Kidney capillary endothelial cell (primary cell): ENCODE results near the gene UBN2.
"Not testable (repeated sequence)": the region's sequence is repeated elsewhere in the genome, so short reads cannot be mapped to it uniquely, and the experiment has no call there.

ENCODE experiments used
- DNase-seq: peaks from one replicate; pipeline ENCODE4 v3.0.0-alpha.2; 2018; ENCODE audit warnings: low spot score

UBN2 gene

GRCh38 chr7:139230774-139231512 lies at the start of gene UBN2:
Gene UBN2, plus strand, starts transcription at chr7:139231237. Its CDS starts 248 bp downstream, at chr7:139231485.
- peak; percentile 97 for DNase-seq

- peak; percentile 8 for DNase-seq
Measured at GRCh38 chr7:139181404-139181803, 49.6 kb upstream of the UBN2 start.

- DNase-seq, result no peak
Measured at GRCh38 chr7:139182363-139182762, 48.7 kb upstream of the UBN2 start.

- no peak for DNase-seq
Measured at GRCh38 chr7:139183251-139183650, 47.8 kb upstream of the UBN2 start.

GRCh38 chr7:139183878-139184338 lies 47.1 kb upstream of the UBN2 start:
- no peak for DNase-seq

- no peak for DNase-seq
Measured at GRCh38 chr7:139186146-139186545, 44.9 kb upstream of the UBN2 start.

GRCh38 chr7:139189357-139189756 lies 41.7 kb upstream of the UBN2 start:
- no peak for DNase-seq

GRCh38 chr7:139192014-139192706 lies 38.9 kb upstream of the UBN2 start:
- DNase-seq, result no peak

- no peak for DNase-seq
Measured at GRCh38 chr7:139200382-139200781, 30.7 kb upstream of the UBN2 start.

- no peak for DNase-seq
Measured at GRCh38 chr7:139203992-139204391, 27.0 kb upstream of the UBN2 start.

GRCh38 chr7:139205843-139206242 lies 25.2 kb upstream of the UBN2 start:
- DNase-seq, result no peak

GRCh38 chr7:139212133-139212532 lies 18.9 kb upstream of the UBN2 start:
- DNase-seq, result no peak

GRCh38 chr7:139213489-139213888 lies 17.5 kb upstream of the UBN2 start:
- not testable (repeated sequence) for DNase-seq

GRCh38 chr7:139218173-139218572 lies 12.9 kb upstream of the UBN2 start:
- DNase-seq, result no peak

- no peak for DNase-seq
Measured at GRCh38 chr7:139224219-139224618, 6.8 kb upstream of the UBN2 start.

GRCh38 chr7:139224836-139225235 lies 6.2 kb upstream of the UBN2 start:
- DNase-seq, result not testable (repeated sequence)

- not testable (repeated sequence) for DNase-seq
Measured at GRCh38 chr7:139225286-139226157, 5.5 kb upstream of the UBN2 start.

GRCh38 chr7:139226158-139226515 lies 4.9 kb upstream of the UBN2 start:
- not testable (repeated sequence) for DNase-seq

- not testable (repeated sequence) for DNase-seq
Measured at GRCh38 chr7:139226988-139227488, 4.0 kb upstream of the UBN2 start.

GRCh38 chr7:139230023-139230422 lies 1.0 kb upstream of the UBN2 start:
- no peak for DNase-seq

- no peak for DNase-seq
Measured at GRCh38 chr7:139230484-139230773, 608 bp upstream of the UBN2 start.
